ENCODE data around the gene LRRC23. TPM values are rescaled to one million over a fixed set of nuclear protein-coding genes. Genes with fewer than 3 reads are reported as not detected.

LRRC23 gene
- polyA plus RNA-seq, 3 donors: 4.9 to 6.8 (median 5.1) TPM

Small RNA genes lying within 50 kb of the gene (small RNA-seq; reads per million reads assigned to genes)
- gene MIR141 (ENCODE audit: insufficient read length, low read depth): 3.3 reads per million, percentile 29 among the genes with 10 or more reads in this experiment
- gene MIR200C (ENCODE audit: insufficient read length, low read depth): 40.4 reads per million, percentile 92 among the genes with 10 or more reads in this experiment
- gene RNU7-1 (ENCODE audit: insufficient read length, low read depth): not detected

Other genes with a start within 250 kb of the LRRC23 start
- gene ING4, start 241.7 kb upstream of the LRRC23 start, polyA plus RNA-seq: 10 to 100 TPM; 62.2 to 67.1 (median 64.0) TPM
- gene ZNF384, start 215.4 kb upstream of the LRRC23 start, polyA plus RNA-seq: 10 to 100 TPM in 2 of 3 donors, 1 to 10 TPM in 1; 9.6 to 87.0 (median 10.9) TPM
- not detected for gene PIANP, start 204.0 kb upstream of the LRRC23 start, polyA plus RNA-seq
- gene COPS7A, start 180.8 kb upstream of the LRRC23 start, polyA plus RNA-seq: 10 to 100 TPM; 70.1 to 77.1 (median 72.3) TPM
- 100 to 1,000 TPM; 113 to 211 (median 140) TPM for gene MLF2, start 151.7 kb upstream of the LRRC23 start, polyA plus RNA-seq
- gene PTMS, start 138.5 kb upstream of the LRRC23 start, polyA plus RNA-seq: 1 to 10 TPM; 2.4 to 9.7 (median 2.6) TPM
- under 1 TPM in 1 of 3 donors, not detected in 2; 0.04 TPM for gene LAG3, start 132.3 kb upstream of the LRRC23 start, polyA plus RNA-seq
- gene CD4, start 115.3 kb upstream of the LRRC23 start, polyA plus RNA-seq: 100 to 1,000 TPM; 261 to 371 (median 269) TPM
- gene GPR162, start 83.0 kb upstream of the LRRC23 start, polyA plus RNA-seq: 10 to 100 TPM; 15.1 to 81.7 (median 16.0) TPM
- gene P3H3, start 76.4 kb upstream of the LRRC23 start, polyA plus RNA-seq: under 1 TPM in 1 of 3 donors, not detected in 2; 0.56 TPM
- under 1 TPM in 1 of 3 donors, not detected in 2; 0.31 TPM for gene GNB3, start 63.9 kb upstream of the LRRC23 start, polyA plus RNA-seq
- gene CDCA3, start 53.5 kb upstream of the LRRC23 start, polyA plus RNA-seq: under 1 TPM; 0.57 to 0.61 (median 0.59) TPM
- gene USP5, start 52.7 kb upstream of the LRRC23 start, polyA plus RNA-seq: 10 to 100 TPM; 28.0 to 32.4 (median 29.9) TPM
- 100 to 1,000 TPM; 446 to 839 (median 764) TPM for gene TPI1, start 37.3 kb upstream of the LRRC23 start, polyA plus RNA-seq
- gene SPSB2, start 31.5 kb upstream of the LRRC23 start, polyA plus RNA-seq: 1 to 10 TPM; 4.7 to 6.9 (median 6.6) TPM
- gene ENO2, start 9.8 kb downstream of the LRRC23 start, polyA plus RNA-seq: under 1 TPM; 0.09 to 0.43 (median 0.19) TPM
- 10 to 100 TPM in 1 of 3 donors, under 1 TPM in 1, not detected in 1; 0.40 to 10.6 TPM for gene ATN1, start 23.1 kb downstream of the LRRC23 start, polyA plus RNA-seq
- not detected for gene RNU7-1, start 39.0 kb downstream of the LRRC23 start, polyA plus RNA-seq
- 10 to 100 TPM; 19.1 to 59.2 (median 24.2) TPM for gene C12orf57, start 39.2 kb downstream of the LRRC23 start, polyA plus RNA-seq
- gene PTPN6, start 46.5 kb downstream of the LRRC23 start, polyA plus RNA-seq: 100 to 1,000 TPM; 449 to 764 (median 562) TPM
- 100 to 1,000 TPM in 1 of 3 donors, 10 to 100 TPM in 2; 90.6 to 158 (median 91.9) TPM for gene PHB2, start 65.8 kb downstream of the LRRC23 start, polyA plus RNA-seq
- 10 to 100 TPM in 2 of 3 donors, 1 to 10 TPM in 1; 9.8 to 35.3 (median 33.1) TPM for gene EMG1, start 66.1 kb downstream of the LRRC23 start, polyA plus RNA-seq
- 10 to 100 TPM; 50.9 to 62.7 (median 54.1) TPM for gene LPCAT3, start 113.7 kb downstream of the LRRC23 start, polyA plus RNA-seq
- under 1 TPM in 1 of 3 donors, not detected in 2; 1.00 TPM for gene C1S, start 155.9 kb downstream of the LRRC23 start, polyA plus RNA-seq
- gene C1R, start 187.6 kb downstream of the LRRC23 start, polyA plus RNA-seq: under 1 TPM in 2 of 3 donors, not detected in 1; 0.14 to 0.88 TPM
- gene C1RL, start 204.4 kb downstream of the LRRC23 start, polyA plus RNA-seq: 10 to 100 TPM in 1 of 3 donors, 1 to 10 TPM in 2; 4.8 to 27.9 (median 5.6) TPM
- not detected for gene RBP5, start 224.1 kb downstream of the LRRC23 start, polyA plus RNA-seq
- gene CLSTN3, start 225.5 kb downstream of the LRRC23 start, polyA plus RNA-seq: 10 to 100 TPM in 1 of 3 donors, not detected in 2; 13.7 TPM

All from CD14-positive monocyte (primary cell).